Measurements from ENCODE around the gene KLF18.

Gene KLF18

GRCh38 chr1:44100183-44100868, 41.1 kb downstream of the KLF18 start:
- Histone ChIP-seq H3K4me1 (ENCODE audit: insufficient read depth, poor library complexity, severe bottlenecking) (no peaks in the 10 kb centered on the region), H3K9me3 (ENCODE audit: severe bottlenecking) (no peaks in the 10 kb centered on the region), H3K4me3 (ENCODE audit: severe bottlenecking) (no peak overlapping the region), H3K27ac (ENCODE audit: poor library complexity, severe bottlenecking) (no peak overlapping the region), H3K27me3 (ENCODE audit: insufficient read depth, poor library complexity, severe bottlenecking) (no peaks in the 10 kb centered on the region), H3K36me3 (ENCODE audit: low read depth) (no peaks in the 10 kb centered on the region)
- DNase-seq (ENCODE audit: low spot score) (no peak), ATAC-seq (ENCODE audit: low read depth) (no peak)
- TF ChIP-seq, protein P1, sequence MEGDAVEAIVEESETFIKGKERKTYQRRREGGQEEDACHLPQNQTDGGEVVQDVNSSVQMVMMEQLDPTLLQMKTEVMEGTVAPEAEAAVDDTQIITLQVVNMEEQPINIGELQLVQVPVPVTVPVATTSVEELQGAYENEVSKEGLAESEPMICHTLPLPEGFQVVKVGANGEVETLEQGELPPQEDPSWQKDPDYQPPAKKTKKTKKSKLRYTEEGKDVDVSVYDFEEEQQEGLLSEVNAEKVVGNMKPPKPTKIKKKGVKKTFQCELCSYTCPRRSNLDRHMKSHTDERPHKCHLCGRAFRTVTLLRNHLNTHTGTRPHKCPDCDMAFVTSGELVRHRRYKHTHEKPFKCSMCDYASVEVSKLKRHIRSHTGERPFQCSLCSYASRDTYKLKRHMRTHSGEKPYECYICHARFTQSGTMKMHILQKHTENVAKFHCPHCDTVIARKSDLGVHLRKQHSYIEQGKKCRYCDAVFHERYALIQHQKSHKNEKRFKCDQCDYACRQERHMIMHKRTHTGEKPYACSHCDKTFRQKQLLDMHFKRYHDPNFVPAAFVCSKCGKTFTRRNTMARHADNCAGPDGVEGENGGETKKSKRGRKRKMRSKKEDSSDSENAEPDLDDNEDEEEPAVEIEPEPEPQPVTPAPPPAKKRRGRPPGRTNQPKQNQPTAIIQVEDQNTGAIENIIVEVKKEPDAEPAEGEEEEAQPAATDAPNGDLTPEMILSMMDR (IDR thresholded peaks at IDR 0.05; ENCODE audit: poor library complexity, severe bottlenecking): no peak

DNA sequence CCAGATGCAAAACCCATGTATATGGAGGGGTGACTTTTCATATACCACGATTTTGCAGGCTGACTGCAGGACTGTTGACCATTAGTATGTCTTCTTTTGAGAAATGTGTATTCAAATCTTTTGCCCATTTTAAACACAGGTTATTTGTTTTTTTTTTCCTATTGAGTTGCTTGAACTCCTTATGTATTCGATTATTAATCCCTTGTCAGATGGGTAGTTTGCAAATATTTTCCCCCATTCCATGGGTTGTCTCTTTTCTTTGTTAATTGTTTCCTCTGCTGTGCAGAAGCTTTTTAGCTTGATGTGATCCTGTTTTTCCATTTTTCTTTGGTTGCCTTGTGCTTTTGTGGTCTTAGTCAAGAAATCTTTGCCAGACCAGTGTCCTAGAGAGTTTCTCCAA, 47.4 kb downstream of the KLF18 start:
- H3K4me1 ChIP-seq (ENCODE audit: insufficient read depth, poor library complexity, severe bottlenecking): no peaks in the 10 kb centered on the region
- no peak overlapping the region for H3K4me3 ChIP-seq (ENCODE audit: severe bottlenecking)
- ATAC-seq (ENCODE audit: low read depth) (no peak), DNase-seq (ENCODE audit: low spot score) (no peak)
- no peaks in the 10 kb centered on the region for H3K36me3 ChIP-seq (ENCODE audit: low read depth)
- TF ChIP-seq, protein P1 (IDR thresholded peaks at IDR 0.05; ENCODE audit: poor library complexity, severe bottlenecking): no peak
- H3K27me3 ChIP-seq (ENCODE audit: insufficient read depth, poor library complexity, severe bottlenecking): no peaks in the 10 kb centered on the region
- H3K9me3 ChIP-seq (ENCODE audit: severe bottlenecking): no peaks in the 10 kb centered on the region
- H3K27ac ChIP-seq (ENCODE audit: poor library complexity, severe bottlenecking): no peak overlapping the region

GRCh38 chr1:44090429-44091252, 50.8 kb downstream of the KLF18 start:
- H3K27ac ChIP-seq (ENCODE audit: poor library complexity, severe bottlenecking): no peak overlapping the region
- no peaks in the 10 kb centered on the region for H3K36me3 ChIP-seq (ENCODE audit: low read depth)
- H3K27me3 ChIP-seq (ENCODE audit: insufficient read depth, poor library complexity, severe bottlenecking): no peaks in the 10 kb centered on the region
- TF ChIP-seq, protein P1 (IDR thresholded peaks at IDR 0.05; ENCODE audit: poor library complexity, severe bottlenecking): no peak
- no peak for DNase-seq (ENCODE audit: low spot score)
- no peak for ATAC-seq (ENCODE audit: low read depth)
- H3K9me3 ChIP-seq (ENCODE audit: severe bottlenecking): no peaks in the 10 kb centered on the region
- H3K4me3 ChIP-seq (ENCODE audit: severe bottlenecking): no peak overlapping the region
- H3K4me1 ChIP-seq (ENCODE audit: insufficient read depth, poor library complexity, severe bottlenecking): no peaks in the 10 kb centered on the region

DNA sequence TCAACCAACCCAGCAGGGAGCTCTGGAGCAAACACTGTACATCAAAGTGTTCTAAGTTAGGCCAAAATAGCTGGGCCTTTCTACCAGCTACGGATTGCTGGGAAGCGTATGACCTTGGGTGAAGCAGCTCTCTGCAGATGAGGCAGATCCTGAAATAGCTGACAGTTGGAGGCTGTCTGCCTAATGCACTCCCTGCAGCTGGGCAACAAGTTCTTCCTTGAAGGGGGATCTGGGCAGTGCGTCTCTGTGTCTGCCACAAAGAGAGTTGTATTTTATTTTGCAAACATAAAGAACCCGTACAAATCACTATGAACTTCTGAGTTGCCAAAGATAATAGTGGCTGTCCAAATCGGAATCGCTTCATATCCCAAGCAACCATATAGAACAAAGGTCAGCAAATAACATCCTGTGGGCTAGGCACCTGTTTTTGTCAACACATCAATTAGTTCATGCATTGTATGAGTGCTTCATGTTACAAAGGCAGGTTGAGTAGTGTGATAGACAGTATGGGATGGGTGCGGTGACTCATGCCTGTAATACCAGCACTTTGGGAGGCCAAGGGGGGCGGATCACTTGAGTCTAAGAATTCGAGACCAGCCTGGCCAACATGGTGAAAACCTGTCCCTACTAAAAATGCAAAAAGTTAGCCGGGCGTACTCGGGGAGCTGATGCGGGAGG, 51.9 kb downstream of the KLF18 start:
- TF ChIP-seq, protein P1 (IDR thresholded peaks at IDR 0.05; ENCODE audit: poor library complexity, severe bottlenecking): no peak
- peak; percentile 58; the same call in 1 of the 3 replicates for ATAC-seq (ENCODE audit: low read depth)
- no peak overlapping the region for H3K27ac ChIP-seq (ENCODE audit: poor library complexity, severe bottlenecking)

More for the DNA sequence above, 51.9 kb downstream of the KLF18 start:
- H3K4me1 ChIP-seq (ENCODE audit: insufficient read depth, poor library complexity, severe bottlenecking): peaks cover 7% of the 10 kb centered on the region
- H3K36me3 ChIP-seq (ENCODE audit: low read depth): no peaks in the 10 kb centered on the region
- no peaks in the 10 kb centered on the region for H3K27me3 ChIP-seq (ENCODE audit: insufficient read depth, poor library complexity, severe bottlenecking)
- no peaks in the 10 kb centered on the region for H3K9me3 ChIP-seq (ENCODE audit: severe bottlenecking)
- H3K4me3 ChIP-seq (ENCODE audit: severe bottlenecking): no peak overlapping the region
- DNase-seq (ENCODE audit: low spot score): no peak
